NOMO-1 treated with dmso at 0.1 percent for 144 hours (cell line): ENCODE data around the gene RCAN2.

Source experiments
- DNase-seq: peaks from one replicate; lab custom pipeline; 2025; ENCODE audit not compliant: unreplicated experiment; lab: John Stamatoyannopoulos, UW

Gene RCAN2

GRCh38 chr6:46219661-46220060 is 271.6 kb downstream of the RCAN2 start:
- DNase-seq = no peak

DNA sequence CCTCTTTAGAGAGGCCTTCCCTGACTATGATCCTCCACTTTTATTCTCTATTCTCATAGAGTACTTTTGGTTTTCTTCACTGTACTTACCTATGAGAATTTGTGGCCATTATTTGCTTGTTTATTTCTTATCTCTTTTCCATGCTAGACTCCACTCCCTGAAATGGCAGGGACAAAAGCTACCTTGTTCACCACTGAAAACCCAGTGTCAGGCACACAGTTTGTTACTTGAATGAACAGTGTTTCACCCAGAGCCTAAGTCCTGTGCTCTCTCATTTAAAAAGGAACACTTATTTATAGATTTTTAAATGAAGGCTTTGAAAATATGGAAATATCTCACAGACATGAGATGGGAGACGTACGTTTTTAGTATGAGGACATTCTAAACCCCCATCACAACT is 272.8 kb downstream of the RCAN2 start:
- no peak for DNase-seq

DNA sequence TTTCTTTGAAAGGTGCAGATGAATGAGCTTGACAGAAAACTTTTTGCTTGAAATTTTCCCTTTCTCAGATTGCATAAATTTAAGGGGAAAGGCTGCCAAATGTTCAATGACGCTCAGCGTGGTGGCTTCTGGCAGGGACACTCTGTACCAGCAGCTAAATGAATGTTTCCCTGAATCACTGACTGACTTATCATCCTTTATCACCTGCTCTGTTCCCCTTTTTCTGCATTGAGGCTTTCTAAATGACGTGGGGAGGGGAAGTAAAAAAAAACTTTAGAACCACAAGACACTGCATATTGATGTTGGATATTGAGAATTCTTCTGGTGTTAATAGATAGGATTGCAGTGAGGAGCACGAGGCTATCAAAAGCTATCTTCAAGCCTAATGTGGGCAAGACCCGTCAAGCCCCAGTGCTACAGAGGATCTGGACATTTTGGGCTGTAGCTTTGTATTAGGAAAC is 273.5 kb downstream of the RCAN2 start:
- DNase-seq = peak; percentile 65

DNA sequence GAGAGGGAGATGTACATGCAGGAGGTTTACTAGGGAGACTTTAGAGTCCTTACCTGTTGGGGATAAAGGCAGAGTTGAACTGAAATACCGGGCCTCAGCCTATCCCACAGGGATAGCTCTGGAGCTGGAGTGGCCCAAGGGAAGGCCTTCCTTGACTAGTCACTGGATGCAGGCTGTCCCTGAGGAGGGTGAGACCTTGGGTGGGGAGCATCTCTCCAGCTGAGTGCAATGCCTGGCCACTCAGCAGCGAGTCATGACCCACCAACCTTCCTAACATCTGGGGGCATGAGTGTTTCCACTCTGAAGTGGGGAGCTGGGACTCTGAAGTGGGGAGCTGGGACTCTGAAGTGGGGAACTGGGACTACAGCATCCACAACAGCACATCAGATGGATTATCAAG is 274.4 kb downstream of the RCAN2 start:
- no peak for DNase-seq

DNA sequence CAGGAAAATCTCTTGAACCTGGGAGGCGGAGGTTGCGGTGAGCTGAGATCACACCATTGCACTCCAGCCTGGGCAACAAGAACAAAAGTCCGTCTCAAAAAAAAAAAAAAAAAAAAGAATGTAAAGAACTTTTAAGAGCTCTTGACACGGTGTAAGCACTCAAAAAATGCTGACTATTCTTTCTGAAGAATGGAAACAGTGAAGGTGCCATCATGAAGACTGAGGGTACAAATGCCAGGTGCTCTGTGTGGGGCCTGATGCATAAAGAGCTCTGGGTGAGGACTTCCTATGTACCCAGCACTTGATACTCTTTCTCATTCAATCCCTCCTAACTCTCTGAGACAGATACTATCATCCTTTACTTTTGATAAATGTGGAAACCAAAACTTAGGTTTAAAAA is 275.5 kb downstream of the RCAN2 start:
- no peak for DNase-seq

DNA sequence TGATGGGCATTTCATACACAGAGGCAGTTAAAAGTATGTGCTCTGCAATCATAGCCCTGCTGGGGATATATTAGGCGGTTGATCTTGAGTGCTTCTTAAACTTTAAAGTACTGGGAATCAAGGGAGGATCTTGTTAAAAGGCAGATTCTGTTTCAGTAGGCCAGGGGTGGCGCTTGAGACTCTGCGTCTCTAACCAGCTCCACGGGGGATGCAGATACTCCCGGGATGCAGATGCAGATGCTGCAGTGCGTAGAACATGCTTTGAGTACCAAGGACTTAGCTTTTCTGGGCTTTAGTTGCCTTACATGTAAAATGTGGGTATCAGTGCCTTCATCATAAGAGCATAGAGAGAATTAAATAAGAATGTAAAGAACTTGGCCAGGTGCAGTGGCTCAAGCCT is 276.0 kb downstream of the RCAN2 start:
- no peak for DNase-seq

- no peak for DNase-seq
Measured at GRCh38 chr6:46211917-46212316, 279.3 kb downstream of the RCAN2 start.

GRCh38 chr6:46210294-46210693 is 281.0 kb downstream of the RCAN2 start:
- no peak for DNase-seq

DNA sequence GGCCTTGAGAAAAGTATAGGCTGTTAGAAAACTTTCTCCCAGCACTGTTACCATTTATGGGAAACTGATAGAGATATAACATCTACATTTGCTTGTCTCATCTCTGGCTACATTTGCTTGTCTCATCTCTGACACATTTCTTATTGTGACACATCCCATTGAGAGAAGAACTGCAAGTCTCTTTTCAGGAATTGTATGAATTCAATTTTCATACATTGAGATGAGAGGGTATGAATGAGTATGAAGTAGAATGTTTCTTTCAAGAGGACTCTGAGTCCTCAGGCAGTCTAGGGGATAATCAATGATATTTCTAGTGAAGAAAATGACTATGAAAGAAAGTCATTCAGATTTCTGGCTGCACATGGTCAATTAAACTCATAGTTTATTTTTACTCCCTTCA is 282.9 kb downstream of the RCAN2 start:
- no peak for DNase-seq

DNA sequence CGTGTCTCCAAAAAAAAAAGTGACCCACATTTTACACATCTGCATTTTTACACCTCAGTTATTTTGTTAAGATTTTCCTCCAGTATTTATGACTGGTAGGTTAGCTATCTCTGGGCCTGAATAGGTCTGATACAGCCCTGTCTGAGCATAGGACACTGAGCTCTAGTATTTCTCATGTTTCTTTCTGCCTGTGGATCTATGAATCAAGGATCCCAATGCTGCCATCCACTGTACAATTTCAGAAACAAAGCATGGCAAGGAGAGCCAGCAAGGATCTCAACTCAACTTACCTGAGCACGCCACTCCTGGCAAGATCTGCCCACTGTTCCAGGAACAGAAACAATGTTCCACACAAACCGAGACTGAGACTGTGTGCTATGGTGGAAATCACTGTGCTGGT is 284.1 kb downstream of the RCAN2 start:
- no peak for DNase-seq

- no peak for DNase-seq
Measured at GRCh38 chr6:46204880-46205650, 286.2 kb downstream of the RCAN2 start.

- DNase-seq = no peak
Measured at GRCh38 chr6:46203391-46204177, 287.7 kb downstream of the RCAN2 start.

- DNase-seq = no peak
Measured at GRCh38 chr6:46201702-46202101, 289.5 kb downstream of the RCAN2 start.

DNA sequence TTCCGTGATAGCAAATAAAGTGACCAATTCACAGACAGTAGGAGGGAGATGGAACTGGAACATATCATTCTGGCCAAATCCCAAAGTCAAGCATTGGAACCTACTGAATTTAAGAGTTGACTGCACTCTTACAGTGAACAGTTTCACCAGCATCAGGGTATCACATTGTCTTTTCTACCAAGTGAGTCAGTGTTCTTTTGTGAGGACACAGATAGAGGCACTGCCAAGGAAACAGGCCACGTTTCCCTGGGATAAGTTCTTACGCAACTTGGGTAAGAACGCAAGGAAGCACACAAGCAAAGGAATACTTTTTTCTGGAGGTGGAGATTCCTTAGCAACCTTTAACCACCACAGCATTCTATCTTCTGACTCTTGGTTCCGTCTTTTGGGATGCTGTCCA is 291.9 kb downstream of the RCAN2 start:
- no peak for DNase-seq

- no peak for DNase-seq
Measured at GRCh38 chr6:46191961-46192360, 299.3 kb downstream of the RCAN2 start.

DNA sequence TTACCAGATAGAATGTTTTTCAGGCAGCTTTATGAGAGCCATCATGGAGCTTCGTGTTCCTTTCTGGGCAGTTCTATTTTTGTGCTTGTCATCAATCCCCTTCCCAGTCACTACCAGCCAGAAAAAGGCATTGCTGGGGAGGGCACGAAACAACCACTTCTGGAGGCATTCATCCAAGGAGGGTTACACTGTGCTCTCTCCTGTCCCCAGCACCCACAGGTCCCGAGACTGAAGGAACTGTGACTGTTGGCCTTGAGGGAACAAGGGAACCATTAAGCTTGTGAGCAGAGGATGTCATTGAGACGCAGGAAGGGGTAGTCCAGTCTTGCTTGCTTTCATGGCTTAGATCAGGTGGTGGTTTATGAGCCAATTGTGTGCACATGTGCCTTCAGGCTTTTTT is 300.4 kb downstream of the RCAN2 start:
- no peak for DNase-seq

DNA sequence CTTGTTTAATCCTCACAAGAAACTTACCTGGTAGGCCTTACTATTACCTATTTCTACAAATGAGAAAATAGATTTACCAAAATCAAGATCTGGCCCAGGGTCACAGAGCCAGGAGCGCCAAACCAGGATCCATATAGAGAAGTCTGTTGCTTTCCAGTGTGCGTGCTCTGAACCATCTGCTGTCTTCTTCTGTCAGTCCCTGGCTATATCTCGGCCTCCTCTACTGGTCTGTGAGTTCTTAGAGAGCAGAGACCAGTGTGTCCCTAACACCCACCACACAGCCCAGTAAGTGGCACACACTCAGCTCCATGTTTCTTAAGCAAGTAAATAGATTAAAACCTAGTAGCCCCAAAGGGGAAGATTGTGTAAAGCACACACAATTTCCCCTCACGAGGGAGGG is 301.5 kb downstream of the RCAN2 start:
- no peak for DNase-seq

- DNase-seq = no peak
Measured at GRCh38 chr6:46186583-46186982, 304.7 kb downstream of the RCAN2 start.

DNA sequence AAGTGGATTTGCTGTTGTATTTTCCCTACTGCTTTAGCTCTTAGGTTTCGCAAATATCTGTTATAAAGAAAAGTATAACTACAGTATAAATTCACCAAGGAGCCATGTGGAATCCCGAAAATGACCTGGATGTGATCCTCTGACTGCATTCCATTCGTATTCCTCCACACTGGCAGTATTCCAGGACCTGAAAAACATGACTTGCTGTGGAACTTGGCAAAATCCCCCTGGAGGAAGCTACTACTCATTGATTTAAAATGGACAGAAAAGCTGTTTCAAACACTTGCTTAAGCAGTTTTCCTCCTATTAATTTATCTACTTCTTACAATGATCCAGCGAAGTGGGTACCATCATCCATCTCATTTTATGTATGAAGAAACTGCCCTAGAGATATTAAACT is 307.1 kb downstream of the RCAN2 start:
- no peak for DNase-seq

DNA sequence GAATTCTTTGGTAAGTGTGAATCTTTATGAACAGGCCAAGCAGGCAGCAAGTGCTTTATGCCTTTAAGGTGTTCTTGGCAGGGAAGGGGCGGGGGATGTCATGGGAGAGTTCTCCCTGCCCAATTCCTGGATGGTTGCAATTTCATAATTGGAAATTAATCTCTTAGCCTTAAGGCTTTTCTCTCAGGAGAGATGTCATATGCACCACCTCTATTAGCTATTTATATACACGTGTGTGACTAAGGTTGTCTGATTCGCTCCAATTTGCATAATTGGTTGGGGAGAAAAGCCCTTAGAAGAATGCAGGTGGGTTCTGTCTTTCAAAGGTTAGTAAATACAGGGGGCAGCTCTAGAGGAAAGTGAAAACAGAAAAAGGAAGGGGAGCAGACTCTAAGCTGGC is 315.3 kb downstream of the RCAN2 start:
- no peak for DNase-seq

DNA sequence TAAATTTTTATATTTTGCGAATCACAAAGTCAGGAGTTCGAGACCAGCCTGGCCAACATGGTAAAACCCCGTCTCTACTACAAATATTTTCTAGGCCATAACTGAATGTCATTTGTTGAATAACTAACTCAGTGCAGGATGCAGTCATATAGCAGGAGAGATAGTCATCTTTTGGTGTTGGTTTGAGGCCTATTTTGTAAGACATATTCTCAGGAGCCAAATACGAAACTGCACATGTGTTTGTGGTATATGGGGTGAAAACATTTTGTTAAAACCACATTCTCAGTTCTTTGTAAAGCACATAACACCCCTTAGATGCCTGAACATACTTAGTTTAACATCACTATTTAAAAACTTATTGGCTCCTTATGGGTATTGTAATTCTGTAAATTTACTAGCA is 315.8 kb downstream of the RCAN2 start:
- DNase-seq = no peak

DNA sequence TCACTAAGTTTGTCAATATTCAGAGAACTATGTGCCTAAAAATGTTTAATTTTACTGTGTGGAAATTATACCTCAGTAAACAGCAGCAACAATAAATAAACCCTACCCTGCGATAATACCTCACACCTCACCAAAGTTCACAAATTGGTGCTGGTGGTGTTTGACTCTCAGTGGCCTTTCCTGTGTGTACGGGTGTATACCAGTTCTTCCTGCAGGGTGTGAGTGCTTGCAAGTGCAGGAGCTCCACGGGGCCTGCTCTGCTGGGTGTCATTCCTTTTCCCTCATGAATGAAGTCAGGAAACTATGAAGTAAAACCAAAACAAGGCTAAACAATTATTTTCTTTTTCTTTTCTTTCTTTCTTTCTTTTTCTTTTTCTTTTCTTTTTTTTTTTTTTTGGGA is 316.3 kb downstream of the RCAN2 start:
- DNase-seq = no peak
